Colon (tissue), 2 donors: ENCODE data around the gene AACS.
"Not testable (repeated sequence)": the region's sequence is repeated elsewhere in the genome, so short reads cannot be mapped to it uniquely, and the experiment has no call there.

Source experiments
- FAIRE-seq: peaks from 2 replicates; lab custom pipeline; 2012; peaks lifted over from hg19 to GRCh38; lab: Jason Lieb, UNC
- donor health status: control.
- donor health status: control.

Gene AACS, protein sequence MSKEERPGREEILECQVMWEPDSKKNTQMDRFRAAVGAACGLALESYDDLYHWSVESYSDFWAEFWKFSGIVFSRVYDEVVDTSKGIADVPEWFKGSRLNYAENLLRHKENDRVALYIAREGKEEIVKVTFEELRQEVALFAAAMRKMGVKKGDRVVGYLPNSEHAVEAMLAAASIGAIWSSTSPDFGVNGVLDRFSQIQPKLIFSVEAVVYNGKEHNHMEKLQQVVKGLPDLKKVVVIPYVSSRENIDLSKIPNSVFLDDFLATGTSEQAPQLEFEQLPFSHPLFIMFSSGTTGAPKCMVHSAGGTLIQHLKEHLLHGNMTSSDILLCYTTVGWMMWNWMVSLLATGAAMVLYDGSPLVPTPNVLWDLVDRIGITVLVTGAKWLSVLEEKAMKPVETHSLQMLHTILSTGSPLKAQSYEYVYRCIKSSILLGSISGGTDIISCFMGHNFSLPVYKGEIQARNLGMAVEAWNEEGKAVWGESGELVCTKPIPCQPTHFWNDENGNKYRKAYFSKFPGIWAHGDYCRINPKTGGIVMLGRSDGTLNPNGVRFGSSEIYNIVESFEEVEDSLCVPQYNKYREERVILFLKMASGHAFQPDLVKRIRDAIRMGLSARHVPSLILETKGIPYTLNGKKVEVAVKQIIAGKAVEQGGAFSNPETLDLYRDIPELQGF

DNA sequence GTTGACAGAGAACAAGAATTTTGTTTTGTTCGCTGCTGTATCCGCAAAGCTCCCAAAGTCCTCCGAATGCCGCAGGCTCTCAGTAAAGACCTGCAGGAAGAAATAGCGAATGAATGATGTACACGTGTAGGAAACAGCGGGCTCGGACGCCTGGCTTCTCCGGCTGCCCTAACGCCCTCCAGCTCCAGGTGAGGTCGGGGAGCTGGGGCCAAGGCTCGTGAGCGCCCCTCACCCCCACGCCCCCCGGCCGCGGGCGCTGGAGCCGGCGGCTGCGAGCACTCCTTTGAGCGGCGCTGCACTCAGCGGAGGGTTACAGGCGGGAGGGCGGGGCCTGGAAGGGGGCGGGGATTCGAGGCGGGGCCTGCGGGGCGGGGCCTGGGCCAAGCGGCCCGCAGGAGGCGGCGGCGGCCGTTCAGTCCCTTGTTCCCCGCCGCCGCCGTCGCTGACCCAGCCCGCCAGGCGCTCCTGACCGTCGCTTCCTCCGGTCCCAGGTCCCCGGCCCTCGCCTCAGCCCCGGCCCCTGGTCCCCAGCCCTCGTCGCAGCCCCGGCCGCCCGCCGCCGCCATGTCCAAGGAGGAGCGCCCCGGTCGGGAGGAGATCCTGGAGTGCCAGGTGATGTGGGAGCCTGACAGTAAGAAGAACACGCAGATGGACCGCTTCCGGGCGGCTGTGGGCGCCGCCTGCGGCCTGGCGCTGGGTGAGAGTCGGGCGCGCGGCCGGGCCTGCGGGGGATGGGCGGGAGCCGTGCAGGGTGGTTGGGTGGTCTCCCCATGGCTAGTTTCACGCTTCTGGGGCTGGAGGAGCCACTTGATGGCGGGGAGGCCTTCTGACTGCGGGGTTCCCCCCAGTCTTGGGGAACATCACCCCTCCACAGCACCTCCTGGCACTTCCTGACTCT, at the start of gene AACS:
Gene AACS (plus strand): TSS at position 415 of the 898 bp plus-strand sequence. CDS start 150 bp downstream, at position 565.
- FAIRE-seq, result no peak

DNA sequence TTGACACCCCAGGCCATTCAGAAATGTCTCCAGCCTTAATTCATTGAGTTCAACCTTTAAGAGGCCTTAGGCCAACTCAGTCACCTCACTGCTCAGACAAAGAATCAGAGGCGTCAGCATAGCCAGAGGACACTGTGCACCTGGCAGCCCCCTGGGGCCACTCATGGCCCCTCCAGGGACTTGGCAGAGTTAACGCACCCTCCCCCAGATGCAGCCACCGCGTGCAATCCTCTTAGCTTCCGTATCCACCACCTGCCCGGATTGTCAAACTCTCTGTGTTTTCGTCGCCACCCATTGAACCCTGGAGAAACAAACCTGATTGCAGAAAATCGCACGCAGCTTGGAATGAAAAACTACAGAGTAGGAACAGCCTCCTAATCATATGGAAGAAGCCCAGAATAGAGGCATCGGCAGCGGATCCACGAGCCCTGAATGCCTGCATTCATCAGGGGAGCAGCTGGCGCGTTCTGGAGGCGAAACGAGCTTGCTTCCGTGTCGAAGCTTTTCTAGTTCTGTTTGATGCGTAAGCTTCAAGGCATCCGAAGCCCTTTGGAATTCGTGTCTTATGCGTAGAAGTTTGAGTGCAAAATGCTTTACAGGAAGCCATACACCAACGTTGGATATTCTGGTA, 49.4 kb upstream of the AACS start:
- no peak for FAIRE-seq

DNA sequence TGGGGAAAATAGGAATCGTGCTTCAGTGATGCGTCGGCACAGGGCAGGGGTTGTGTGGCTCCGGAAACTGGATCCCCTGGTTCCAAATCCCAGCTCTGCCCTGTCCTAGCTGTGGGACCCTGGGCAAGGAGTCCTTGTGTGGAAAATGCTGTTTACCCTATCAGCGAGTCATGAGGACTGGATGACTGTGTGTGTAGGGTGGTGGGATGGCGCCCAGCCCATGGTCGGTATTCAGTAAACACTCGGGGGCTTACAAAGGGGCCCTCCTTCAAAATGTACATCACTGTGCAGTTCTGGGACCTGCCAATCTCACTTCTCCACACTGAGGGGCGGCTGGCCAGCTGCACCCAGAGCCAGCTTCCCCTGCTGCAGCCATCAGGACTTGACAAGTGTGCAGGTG, 47.4 kb upstream of the AACS start:
- no peak for FAIRE-seq

DNA sequence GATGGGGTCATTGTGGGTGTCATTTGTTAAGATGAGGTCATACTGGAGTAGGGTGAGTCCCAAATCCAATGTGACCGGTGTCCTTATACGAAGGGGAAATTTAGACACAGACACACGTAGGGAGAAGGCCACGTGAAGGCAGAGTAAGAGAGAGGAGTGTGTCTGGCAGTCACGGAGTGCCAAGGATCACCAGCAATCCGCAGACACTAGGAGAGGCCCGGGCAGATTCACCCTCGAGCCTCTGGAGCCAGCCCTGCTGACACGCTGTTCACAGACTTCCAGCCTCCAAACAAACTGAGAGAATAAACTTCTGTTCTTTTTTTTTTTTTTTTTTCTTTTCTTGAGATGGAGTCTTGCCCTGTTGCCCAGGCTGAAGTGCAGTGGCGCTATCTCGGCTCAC, 46.9 kb upstream of the AACS start:
- FAIRE-seq, result no peak

DNA sequence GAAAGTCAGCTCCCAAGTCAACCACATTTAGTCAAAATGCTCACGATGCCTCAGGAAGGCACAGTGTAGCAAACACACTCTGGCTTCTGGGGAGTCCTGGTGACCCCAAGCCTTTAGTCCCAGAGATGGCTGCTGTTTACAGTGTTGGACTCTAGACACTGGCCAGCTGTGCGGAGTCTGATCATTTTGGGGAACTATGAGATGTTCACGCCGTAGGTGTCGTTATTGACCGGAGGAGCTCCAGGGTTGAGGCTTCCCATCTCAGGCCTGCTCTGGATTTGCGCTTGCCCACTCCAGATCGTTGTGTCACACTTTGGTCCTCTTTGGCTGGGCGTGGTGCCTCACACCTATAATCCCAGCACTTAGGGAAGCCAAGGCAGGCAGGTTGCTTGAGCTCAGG, 44.1 kb upstream of the AACS start:
- FAIRE-seq, result no peak

DNA sequence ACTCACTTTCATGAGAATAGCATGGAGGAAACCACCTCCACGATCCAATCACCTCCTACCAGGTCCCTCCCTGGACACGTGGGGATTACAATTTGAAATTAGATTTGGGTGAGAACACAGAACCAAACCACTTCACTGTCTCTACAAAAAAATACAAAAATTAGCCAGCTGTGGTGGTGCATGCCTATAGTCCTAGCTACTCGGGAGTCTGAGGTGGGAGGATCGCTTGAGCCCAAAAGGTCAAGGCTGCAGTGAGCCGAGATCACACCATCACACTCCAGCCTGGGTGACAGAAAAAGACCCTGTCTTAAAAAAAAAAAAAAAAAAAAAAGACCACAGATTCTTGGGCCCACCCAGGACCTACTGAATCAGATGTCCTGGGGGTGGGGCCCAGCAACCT, 43.5 kb upstream of the AACS start:
- FAIRE-seq, result no peak

DNA sequence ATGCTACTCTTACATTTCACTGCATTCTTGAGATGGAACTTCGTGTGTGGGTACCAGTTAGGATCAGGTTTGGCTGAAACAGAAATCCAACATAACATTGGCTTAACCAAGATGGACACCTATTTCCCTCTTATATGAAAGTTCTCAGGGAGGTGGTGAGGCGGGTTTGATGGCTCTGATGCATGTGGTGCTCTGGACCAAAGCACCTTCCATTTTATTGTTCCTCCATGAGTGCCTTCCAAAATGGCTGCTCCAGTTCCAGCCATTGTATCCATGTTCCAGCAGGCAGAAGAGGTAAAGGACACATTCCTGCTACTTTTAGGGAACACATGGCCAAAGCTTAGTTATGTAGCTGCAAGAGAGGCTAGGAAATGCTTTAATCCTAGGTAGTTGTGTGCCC, 42.2 kb upstream of the AACS start:
- no peak for FAIRE-seq

DNA sequence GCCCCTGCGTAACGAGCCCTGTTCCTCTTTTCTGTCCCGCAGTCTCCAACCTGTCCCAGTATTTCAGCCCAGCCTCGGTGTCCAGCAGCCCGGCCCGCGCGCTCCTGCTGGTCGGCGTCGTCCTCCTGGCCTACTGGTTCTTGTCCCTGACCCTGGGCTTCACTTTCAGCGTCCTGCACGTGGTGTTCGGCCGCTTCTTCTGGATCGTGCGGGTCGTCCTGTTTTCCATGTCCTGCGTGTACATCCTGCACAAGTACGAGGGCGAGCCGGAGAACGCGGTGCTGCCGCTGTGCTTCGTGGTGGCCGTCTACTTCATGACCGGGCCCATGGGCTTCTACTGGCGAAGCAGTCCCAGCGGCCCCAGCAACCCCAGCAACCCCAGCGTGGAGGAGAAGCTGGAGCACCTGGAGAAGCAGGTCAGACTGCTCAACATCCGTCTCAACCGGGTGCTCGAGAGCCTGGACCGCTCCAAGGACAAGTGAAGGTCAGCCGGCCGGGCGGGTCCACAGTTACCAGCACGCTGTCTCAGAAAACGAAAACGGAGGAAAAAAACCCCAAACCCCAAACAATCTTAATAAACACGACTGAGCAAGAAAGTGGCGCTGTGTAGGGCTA, 40.2 kb upstream of the AACS start:
- no peak for FAIRE-seq

DNA sequence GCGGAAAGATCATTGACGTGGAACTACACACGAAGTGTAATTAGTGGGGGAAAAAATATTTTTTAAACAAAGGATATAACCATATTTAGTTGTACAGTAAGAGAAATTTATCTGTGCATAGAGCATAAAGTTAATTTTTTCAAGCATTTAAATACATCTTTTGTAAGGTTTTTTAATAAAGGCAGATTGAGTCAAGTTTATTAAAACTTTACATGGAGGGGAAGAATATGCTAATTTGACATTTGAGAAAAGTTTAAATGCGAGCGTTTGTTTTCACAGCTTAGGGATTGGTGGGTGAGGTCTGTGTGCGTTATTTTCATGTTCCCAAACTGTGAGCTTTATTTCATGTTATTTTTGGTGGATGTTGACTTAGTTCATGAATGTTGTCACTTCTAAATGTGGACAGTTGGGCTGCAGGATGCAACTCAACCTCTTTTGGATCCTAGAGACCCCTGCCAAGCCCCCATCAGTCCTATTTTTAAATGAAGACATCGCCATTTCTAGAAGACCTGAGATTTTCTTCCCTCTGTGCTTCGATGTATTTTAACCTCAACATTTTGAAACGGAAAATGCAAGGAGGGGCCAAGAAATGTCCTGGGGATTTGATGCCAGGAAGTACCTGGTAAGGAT, 39.5 kb upstream of the AACS start:
- no peak for FAIRE-seq

DNA sequence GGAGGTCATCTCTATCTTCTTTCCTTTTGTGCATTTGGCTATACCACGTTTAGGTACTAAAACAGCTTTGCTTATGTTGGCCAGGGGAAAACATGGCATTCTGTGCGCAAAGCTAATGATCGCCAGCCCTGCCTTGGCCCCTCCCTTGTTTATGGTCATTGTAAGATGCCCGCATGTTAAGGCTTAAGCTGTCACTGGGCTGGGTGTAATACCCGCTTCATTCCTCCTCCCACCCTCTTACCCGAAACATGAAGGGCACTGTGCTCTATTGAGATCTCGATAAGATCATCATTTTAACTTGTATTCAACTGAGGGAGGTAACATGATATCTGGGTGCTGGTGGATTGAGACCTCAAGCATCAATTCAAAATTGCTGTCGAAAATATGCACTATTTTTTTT, 37.1 kb upstream of the AACS start:
- FAIRE-seq, result no peak

DNA sequence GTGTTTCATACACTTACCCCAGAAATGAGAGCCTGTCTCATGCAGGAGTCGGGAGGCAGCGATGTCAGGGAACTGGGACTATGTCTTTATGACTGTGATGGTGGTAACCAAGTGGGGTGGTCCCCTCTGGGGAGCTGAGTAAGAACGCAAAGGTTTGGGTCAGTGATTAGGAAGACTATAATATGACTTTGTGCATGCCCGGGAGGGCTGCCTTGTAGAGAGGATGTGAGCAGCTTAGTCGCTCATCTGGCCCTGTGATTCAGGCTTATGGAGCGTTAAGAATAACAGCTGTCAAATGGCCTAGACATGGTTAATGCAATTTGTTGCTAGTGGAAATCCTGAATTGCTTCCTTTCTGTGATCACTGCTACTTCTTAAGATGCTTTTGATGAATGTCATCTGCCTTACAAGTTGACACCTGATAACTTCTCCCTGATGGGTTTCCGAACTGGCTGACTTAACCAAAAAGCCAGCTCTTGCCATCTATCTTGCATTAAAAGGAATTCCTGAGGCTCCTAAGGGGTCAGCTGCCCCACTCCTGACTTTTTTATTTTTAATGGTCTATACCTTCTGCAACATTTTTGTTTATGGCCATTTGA, 35.4 kb upstream of the AACS start:
- no peak for FAIRE-seq

DNA sequence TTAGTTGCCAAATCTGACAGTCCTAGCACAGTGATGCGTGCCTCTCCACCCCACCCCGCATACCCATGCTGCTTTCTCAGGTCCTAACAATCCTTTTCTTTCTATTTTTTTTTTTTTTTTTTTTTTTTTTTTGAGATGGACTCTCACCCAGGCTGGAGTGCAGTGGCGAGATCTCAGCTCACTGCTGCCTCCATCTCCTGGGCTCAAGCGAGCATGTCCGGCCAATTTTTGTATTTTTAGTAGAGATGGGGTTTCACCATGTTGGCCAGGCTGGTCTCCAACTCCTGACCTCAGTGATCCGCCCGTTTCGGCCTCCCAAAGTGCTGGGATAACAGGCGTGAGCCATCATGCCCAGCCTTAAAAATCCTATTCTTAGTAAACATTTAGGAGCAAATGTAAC, 33.8 kb upstream of the AACS start:
- not testable (repeated sequence) for FAIRE-seq

DNA sequence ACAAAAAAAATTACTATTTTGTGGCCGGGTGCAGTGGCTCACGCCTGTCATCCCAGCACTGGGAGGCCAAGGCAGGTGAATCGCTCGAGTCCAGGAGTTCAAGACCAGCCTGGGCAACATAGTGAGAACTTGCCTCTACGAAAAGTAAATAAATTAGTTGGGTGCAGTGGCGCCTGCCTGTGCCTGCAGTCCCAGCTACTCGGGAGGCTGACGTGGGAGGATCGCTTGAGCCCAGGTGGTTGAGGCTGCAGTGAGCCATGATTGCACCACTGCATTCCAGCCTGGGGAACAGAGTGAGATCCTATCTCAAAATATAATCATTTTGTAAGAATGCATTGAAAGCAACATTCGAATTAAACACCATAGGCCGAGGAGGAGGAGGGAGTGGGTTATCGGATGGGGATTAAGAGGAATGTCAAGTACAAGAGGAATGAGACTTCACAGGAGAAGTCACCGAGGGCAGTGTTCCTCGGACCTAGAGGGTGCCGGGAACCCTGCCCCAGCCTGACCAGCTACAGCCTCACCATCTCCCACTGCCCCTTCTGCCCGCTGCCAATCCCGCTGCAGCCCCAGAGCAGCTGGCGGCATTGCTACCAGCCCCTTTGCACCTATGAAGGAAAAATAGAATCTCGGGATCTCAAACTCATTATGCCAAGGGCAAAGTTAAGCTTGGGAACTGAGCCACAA, 32.6 kb upstream of the AACS start:
- no peak for FAIRE-seq

DNA sequence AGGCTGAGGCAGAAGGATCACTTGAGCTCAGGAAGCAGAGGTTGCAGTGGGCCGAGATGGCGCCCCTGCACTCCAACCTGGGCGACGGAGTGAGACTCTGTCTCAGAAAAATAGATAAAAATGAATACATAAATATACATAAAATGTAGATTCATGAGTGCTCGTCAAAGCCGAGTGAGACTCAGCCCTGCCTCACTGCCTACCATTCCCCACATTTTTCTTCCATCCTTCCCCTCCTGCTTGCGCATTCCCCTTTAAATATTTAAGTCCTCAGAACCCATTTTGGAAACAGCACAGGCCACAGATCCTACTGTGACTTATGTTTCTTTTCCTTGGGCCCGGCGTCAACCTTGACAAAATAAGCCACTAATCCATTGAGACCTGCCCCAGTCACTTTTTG, 31.9 kb upstream of the AACS start:
- no peak for FAIRE-seq

DNA sequence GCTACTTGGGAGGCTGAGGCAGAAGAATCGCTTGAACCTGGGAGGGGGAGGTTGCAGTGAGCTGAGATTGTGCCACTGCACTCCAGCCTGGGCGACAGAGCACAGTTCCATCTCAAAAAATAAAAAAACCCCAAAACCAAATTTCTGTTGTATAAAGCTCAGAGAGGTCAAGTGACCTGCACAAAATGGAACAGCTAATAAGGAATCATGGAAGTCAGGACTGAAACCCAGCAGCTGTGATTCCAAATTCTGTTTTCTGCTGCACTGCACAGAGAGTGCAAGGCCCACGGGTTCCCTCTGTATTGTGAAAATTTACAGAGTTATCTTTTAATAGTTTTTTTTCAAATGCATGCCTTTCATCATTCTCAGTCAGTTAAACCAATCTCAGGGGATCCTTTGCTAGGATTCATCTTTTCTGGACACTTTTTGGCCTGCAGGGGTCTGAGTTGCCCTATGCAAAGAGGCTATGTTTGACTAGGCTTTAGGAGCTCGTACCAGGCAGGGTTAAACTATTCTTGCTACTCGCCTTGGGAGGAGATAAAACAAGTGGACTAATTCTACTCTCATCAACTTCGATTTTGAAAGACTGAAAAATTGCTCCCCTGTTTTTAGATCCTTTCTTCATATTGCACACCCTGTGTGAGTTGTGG, 26.1 kb upstream of the AACS start:
- FAIRE-seq, result no peak

DNA sequence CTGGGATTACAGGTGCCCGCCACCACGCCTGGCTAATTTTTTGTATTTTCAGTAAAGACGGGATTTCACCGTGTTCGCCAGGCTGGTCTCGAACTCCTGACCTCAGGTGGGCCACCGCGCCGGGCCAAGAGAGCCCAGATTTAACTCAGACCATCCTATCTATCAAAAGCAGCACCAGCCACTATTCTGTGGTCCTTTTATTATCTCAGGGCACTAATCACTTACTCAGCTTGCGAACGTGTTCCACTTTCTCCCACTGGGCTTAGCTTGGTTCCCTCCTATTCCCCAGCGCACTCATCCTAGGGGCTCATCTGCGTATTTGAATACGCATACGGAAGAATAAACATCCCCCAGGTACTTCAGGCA, 16.2 kb upstream of the AACS start:
- no peak for FAIRE-seq

DNA sequence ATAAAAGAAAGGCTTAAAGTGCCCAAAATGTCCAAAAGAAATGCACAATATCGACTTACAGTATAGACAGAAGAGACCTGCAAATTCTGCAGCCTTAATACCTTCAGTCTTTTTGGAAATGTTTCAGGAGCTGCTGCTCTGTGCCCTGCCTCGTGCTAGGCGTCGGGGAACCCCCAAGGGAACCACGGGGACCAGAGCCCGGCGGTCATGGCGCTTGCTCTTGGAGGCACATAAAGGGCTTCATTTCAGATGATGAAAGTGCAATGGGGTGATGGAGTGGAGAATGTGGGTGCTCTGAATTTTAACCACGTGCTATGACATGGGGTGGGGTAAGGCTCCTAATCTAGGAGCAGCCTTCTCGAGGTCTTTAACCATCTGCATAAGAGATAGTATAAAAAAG, 14.8 kb upstream of the AACS start:
- FAIRE-seq, result no peak

DNA sequence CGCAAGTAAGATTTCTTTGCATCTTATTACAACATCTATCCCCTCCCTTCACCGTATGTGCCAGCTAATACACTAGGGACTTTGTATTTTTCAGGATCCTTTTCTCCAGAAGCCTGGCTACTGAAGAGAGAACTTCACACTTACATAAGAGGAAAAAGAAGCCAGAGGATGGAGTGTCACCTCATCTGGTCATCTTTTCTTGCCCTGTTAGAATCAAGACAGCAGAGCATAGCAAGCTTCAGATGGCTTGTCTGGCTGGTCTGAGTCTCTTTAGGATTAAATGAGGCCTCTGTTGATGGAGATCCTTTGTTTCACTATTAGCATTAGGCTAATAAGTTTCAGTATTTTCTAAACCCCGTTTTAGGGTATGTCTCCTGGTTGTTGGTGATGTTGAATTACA, 14.4 kb upstream of the AACS start:
- no peak for FAIRE-seq

DNA sequence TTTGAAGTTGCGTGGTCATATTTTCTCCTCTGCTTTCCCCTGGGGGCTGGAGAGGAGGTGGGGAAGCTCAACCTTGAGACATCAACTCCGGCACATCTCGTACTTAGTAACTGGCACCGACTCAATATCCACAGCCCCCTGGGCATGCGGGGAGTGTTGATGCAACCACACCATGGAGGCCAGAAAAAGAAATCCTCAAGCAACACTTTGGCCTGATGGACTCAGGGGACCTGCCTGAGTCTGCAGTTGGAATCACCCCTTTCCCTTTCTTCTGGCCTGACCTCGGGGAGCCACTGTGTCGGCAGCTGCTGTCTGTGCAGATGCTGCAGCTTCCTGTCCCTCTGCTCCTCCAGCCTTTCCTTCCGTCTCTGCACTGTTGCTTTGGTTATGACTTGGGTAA, 11.4 kb upstream of the AACS start:
- FAIRE-seq, result no peak

DNA sequence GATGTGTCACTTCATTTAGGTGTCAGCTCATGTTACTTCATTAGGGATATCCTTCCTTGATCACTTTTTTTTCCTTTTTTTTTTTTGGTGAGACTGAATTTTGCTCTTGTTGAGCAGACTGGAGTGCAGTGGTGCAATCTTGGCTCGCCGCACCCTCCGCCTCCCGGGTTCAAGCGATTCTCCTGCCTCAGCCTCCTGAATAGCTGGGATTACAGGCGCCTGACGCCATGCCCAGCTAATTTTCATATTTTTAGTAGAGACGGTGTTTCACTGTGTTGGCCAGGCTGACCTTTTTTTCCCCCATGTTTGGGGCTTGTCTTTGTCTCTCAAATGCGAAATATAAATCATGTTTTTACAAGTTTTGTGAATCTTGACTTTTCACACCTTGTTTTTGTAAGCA, 9.6 kb upstream of the AACS start:
- FAIRE-seq, result no peak
